Endometrial microvascular endothelial cells (primary cell): ENCODE measurements around the gene TMOD2. TPM values are rescaled to one million over a fixed set of nuclear protein-coding genes. Genes with fewer than 3 reads are reported as not detected.

Experiments
- in situ Hi-C: cut with HindIII; loops from 2 replicates; pipeline ENCODE4 v1.10.0; 2017; ENCODE audit warnings: low sequenced_read_pairs, low pct_unique_long_range_greater_than_20kb; ENCODE audit errors: inconsistent ontology term
- total RNA-seq: library from RNA; depleted of rRNA; stranded (reverse); fragments of >200 nt; gene quantifications from one replicate; pipeline ENCODE4 v1.2.3, GENCODE V29; 2015; ENCODE audit errors: inconsistent ontology term

TMOD2 gene
- 5.8 TPM for total RNA-seq

- in situ Hi-C loops: no loop called here
These were observed at the start of gene TMOD2 for GRCh38 chr15:51750792-51751696. Gene TMOD2 (plus strand): TSS chr15:51751597. CDS start chr15:51766442, 14,845 bp downstream.

GRCh38 chr15:51702710-51703109, 48.7 kb upstream of the TMOD2 start:
- in situ Hi-C loops: no loop called here

- in situ Hi-C loops: no loop called here
These were observed 45.1 kb upstream of the TMOD2 start for GRCh38 chr15:51706291-51706690.

GRCh38 chr15:51706926-51707608, 44.3 kb upstream of the TMOD2 start:
- in situ Hi-C loops: no loop called here

GRCh38 chr15:51708013-51708412, 43.4 kb upstream of the TMOD2 start:
- in situ Hi-C loops: no loop called here

GRCh38 chr15:51709031-51709430, 42.4 kb upstream of the TMOD2 start:
- in situ Hi-C loops: no loop called here

- in situ Hi-C loops: no loop called here
These were observed 37.2 kb upstream of the TMOD2 start for GRCh38 chr15:51714162-51714561.

GRCh38 chr15:51714911-51715310, 36.5 kb upstream of the TMOD2 start:
- in situ Hi-C loops: no loop called here

- in situ Hi-C loops: no loop called here
These were observed 33.2 kb upstream of the TMOD2 start for GRCh38 chr15:51718219-51718618.

- in situ Hi-C loops: no loop called here
These were observed 32.7 kb upstream of the TMOD2 start for GRCh38 chr15:51718746-51719145.

GRCh38 chr15:51720201-51720995, 31.0 kb upstream of the TMOD2 start:
- in situ Hi-C loops: no loop called here

GRCh38 chr15:51721199-51721960, 30.0 kb upstream of the TMOD2 start:
- in situ Hi-C loops: no loop called here

- in situ Hi-C loops: no loop called here
These were observed 27.2 kb upstream of the TMOD2 start for GRCh38 chr15:51724199-51724598.

GRCh38 chr15:51724673-51725072, 26.7 kb upstream of the TMOD2 start:
- in situ Hi-C loops: no loop called here

- in situ Hi-C loops: no loop called here
These were observed 24.9 kb upstream of the TMOD2 start for GRCh38 chr15:51726302-51727073.

- in situ Hi-C loops: no loop called here
These were observed 24.1 kb upstream of the TMOD2 start for GRCh38 chr15:51727141-51727897.

GRCh38 chr15:51731549-51732267, 19.7 kb upstream of the TMOD2 start:
- in situ Hi-C loops: no loop called here
